OCI-LY7 (cell line): Measurements from ENCODE around the gene EHD4. TPM values are rescaled to one million over a fixed set of nuclear protein-coding genes. Genes with fewer than 3 reads are reported as not detected.

Experiments
- BruUV-seq: library from RNA; stranded (reverse); fragments of 400-500 nt; replicated peaks from 2 replicates; lab custom pipeline; 2021; lab: Mats Ljungman, UMichigan
- CTCF ChIA-PET: fragments of 300-600 bp; sonication (Branson Sonifier 250); formaldehyde crosslinking; loops from one replicate; lab custom pipeline; 2022; ENCODE audit warnings: antibody characterized with exemption; ENCODE audit not compliant: unreplicated experiment; lab: Charles Lee
- POLR2A ChIA-PET: fragments of 300-600 bp; sonication (Branson Sonifier 250); formaldehyde crosslinking; loops from one replicate; lab custom pipeline; 2022; ENCODE audit warnings: antibody characterized with exemption; lab: Charles Lee
- DNase-seq: peaks from one replicate; pipeline ENCODE4 v3.0.0-alpha.2; 2015; ENCODE audit warnings: low spot score
- H2AFZ ChIP-seq: fragments of 200-600 bp; sonication (generic), shearing (Covaris generic); 2 replicates; pipeline ENCODE4 v1.6.1; 2014; ENCODE audit warnings: mild to moderate bottlenecking, antibody characterized with exemption, low read length, moderate library complexity
- H3K27ac ChIP-seq: fragments of 200-600 bp; sonication (generic); 2 replicates; pipeline ENCODE4 v1.5.1; 2014; ENCODE audit warnings: mixed run types, low read depth, mild to moderate bottlenecking, moderate library complexity, low read length, inconsistent platforms; ENCODE audit not compliant: poor library complexity, severe bottlenecking
- H3K36me3 ChIP-seq: fragments of 200-600 bp; sonication (generic); 2 replicates; pipeline ENCODE4 v1.6.1; 2014; ENCODE audit warnings: mild to moderate bottlenecking, antibody characterized with exemption, low read length, moderate library complexity, mixed read lengths; ENCODE audit not compliant: insufficient read depth
- H3K4me1 ChIP-seq: fragments of 200-600 bp; sonication (generic); 2 replicates; pipeline ENCODE4 v1.5.1; 2014; ENCODE audit warnings: mild to moderate bottlenecking, low read length; ENCODE audit not compliant: insufficient read depth, poor library complexity, severe bottlenecking
- H3K4me2 ChIP-seq: fragments of 200-600 bp; sonication (generic); 2 replicates; pipeline ENCODE4 v1.6.1; 2014; ENCODE audit warnings: mild to moderate bottlenecking, low read length
- H3K4me3 ChIP-seq: fragments of 200-600 bp; sonication (generic); 2 replicates; pipeline ENCODE4 v1.5.1; 2014; ENCODE audit warnings: mild to moderate bottlenecking, low read depth, low read length; ENCODE audit not compliant: poor library complexity, severe bottlenecking
- H3K79me2 ChIP-seq: fragments of 200-600 bp; sonication (generic); 2 replicates; pipeline ENCODE4 v1.6.1; 2016; ENCODE audit warnings: low read depth, mild to moderate bottlenecking, low read length, moderate library complexity, mixed read lengths; ENCODE audit not compliant: insufficient read depth
- H3K9me2 ChIP-seq: fragments of 200-600 bp; sonication (generic); 2 replicates; pipeline ENCODE4 v1.6.1; 2016; ENCODE audit warnings: mild to moderate bottlenecking, low read length, mixed read lengths; ENCODE audit not compliant: insufficient read depth
- H3K9me3 ChIP-seq: fragments of 200-600 bp; sonication (generic); 2 replicates; pipeline ENCODE4 v1.6.1; 2014; ENCODE audit warnings: mild to moderate bottlenecking, mixed run types, low read length, mixed read lengths
- H4K20me1 ChIP-seq: fragments of 200-600 bp; sonication (generic); 2 replicates; pipeline ENCODE4 v1.6.1; 2014; ENCODE audit warnings: mild to moderate bottlenecking, antibody characterized with exemption, low read length, moderate library complexity, mixed read lengths; ENCODE audit not compliant: insufficient read depth
- CTCF ChIP-seq: fragments of 200-600 bp; sonication (generic); conservative IDR thresholded peaks from 2 replicates; pipeline ENCODE4 v1.5.1; 2014; ENCODE audit warnings: mild to moderate bottlenecking, antibody characterized with exemption, low read length, moderate library complexity, mixed read lengths
- EZH2phosphoT487 ChIP-seq: fragments of 200-600 bp; sonication (generic); IDR thresholded peaks from 2 replicates; pipeline ENCODE4 v1.6.1; 2018; ENCODE audit warnings: low read depth, borderline replicate concordance, mild to moderate bottlenecking, mixed run types, antibody characterized with exemption, low read length, moderate library complexity, mixed read lengths
- intact Hi-C: fragments of 100-400 bp; cut with micrococcal nuclease; formaldehyde crosslinking; loops from one replicate; pipeline ENCODE4 v1.10.0; 2022; ENCODE audit not compliant: unreplicated experiment
- total RNA-seq, 2 experiments: library from RNA; depleted of rRNA in 1 of 2; stranded (reverse); fragments of >200 nt in 1 of 2; shearing (Covaris generic) in 1 of 2; gene quantifications; 2 replicates each; pipeline ENCODE4 v1.2.3, GENCODE V29; 2014 to 2022

EHD4 gene
- total RNA-seq, 2 experiments from 2014 or later: 13.5 to 19.4 TPM

GRCh38 chr15:41996921-41997592 lies 24.7 kb upstream of the EHD4 start:
- CTCF ChIA-PET: no interaction called here

DNA sequence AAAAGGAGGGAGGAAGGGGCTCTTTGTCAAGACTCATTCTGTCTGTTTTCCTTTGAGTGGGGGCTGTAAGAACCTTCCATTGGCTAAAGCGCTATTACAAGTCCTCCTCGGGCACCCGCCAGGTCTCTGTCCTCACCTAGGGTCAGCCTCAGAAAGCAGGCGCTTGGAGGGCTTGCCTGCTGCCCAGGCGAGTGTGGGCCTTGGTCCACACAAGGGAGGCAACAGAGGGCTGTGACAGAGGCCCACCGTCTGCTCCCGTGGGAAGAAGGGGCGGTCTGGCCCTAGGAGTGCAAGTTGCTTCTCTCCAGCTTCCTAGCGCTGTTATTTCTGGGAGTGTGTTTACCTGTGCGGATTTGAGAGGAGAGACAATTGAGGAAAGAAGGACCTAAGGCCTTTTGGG lies 24.0 kb upstream of the EHD4 start:
- CTCF ChIA-PET: no interaction called here
- no peaks in the 10 kb centered on the region for H3K9me3 ChIP-seq
- BruUV-seq: no TSS peak
- TF ChIP-seq EZH2phosphoT487: no peak
- TF ChIP-seq CTCF: no peak
- H2AFZ ChIP-seq: no peak overlapping the region
- H3K79me2 ChIP-seq: no peaks in the 10 kb centered on the region
- no peaks in the 10 kb centered on the region for H3K9me2 ChIP-seq
- H3K4me2 ChIP-seq: no peak overlapping the region
- no peak overlapping the region for H3K27ac ChIP-seq
- H3K4me1 ChIP-seq: no peaks in the 10 kb centered on the region
- no peaks in the 10 kb centered on the region for H4K20me1 ChIP-seq
- no peak for DNase-seq
- no peaks in the 10 kb centered on the region for H3K36me3 ChIP-seq
- intact Hi-C loops: no loop called here
- POLR2A ChIA-PET: no interaction called here
- H3K4me3 ChIP-seq: no peak overlapping the region

More at GRCh38 chr15:41996921-41997592, 24.7 kb upstream of the EHD4 start:
- POLR2A ChIA-PET: interaction anchor here (0.8 to 1.2 kb wide), 2 partner anchors 24 to 55 kb away, joined by 3 read pairs; partner anchors contain the start of gene EHD4
- Histone ChIP-seq H3K4me1 (no peaks in the 10 kb centered on the region), H3K4me2 (no peak overlapping the region), H3K36me3 (no peaks in the 10 kb centered on the region), H4K20me1 (no peaks in the 10 kb centered on the region), H3K9me3 (no peaks in the 10 kb centered on the region), H3K9me2 (no peaks in the 10 kb centered on the region), H3K4me3 (no peak overlapping the region), H3K79me2 (no peaks in the 10 kb centered on the region), H2AFZ (no peak overlapping the region), H3K27ac (no peak overlapping the region)
- no TSS peak for BruUV-seq
- TF ChIP-seq EZH2phosphoT487: no peak
- TF ChIP-seq CTCF: no peak
- no peak for DNase-seq
- intact Hi-C loops: no loop called here

GRCh38 chr15:41995476-41995855 lies 23.1 kb upstream of the EHD4 start:
- POLR2A ChIA-PET: interaction anchor here (0.5 kb wide), 1 partner anchor 61 kb away, joined by 5 read pairs; no protein-coding TSS in a partner anchor
- no peak for TF ChIP-seq EZH2phosphoT487
- TF ChIP-seq CTCF: no peak
- intact Hi-C loops: no loop called here
- CTCF ChIA-PET: no interaction called here
- no peaks in the 10 kb centered on the region for H3K36me3 ChIP-seq
- no TSS peak for BruUV-seq
- no peak overlapping the region for H3K27ac ChIP-seq
- no peak overlapping the region for H3K4me2 ChIP-seq
- no peaks in the 10 kb centered on the region for H4K20me1 ChIP-seq
- H3K9me3 ChIP-seq: no peaks in the 10 kb centered on the region
- no peaks in the 10 kb centered on the region for H3K9me2 ChIP-seq
- H3K4me1 ChIP-seq: no peaks in the 10 kb centered on the region
- no peak overlapping the region for H3K4me3 ChIP-seq
- H3K79me2 ChIP-seq: no peaks in the 10 kb centered on the region
- DNase-seq: no peak
- no peak overlapping the region for H2AFZ ChIP-seq
